HG02938 (cell line): ENCODE data around the gene ZSWIM5.
"Not testable (repeated sequence)": the region's sequence is repeated elsewhere in the genome, so short reads cannot be mapped to it uniquely, and the experiment has no call there.

ENCODE experiments used
- ATAC-seq: cut with Tn5 transposase; IDR thresholded peaks from one replicate; pipeline ENCODE4 v1.9.1; 2021; ENCODE audit warnings: mild to moderate bottlenecking, moderate library complexity; ENCODE audit not compliant: unreplicated experiment

The ZSWIM5 gene

GRCh38 chr1:45097944-45098343 lies 108.5 kb downstream of the ZSWIM5 start:
- ATAC-seq = no peak

- ATAC-seq = no peak
These were observed 109.3 kb downstream of the ZSWIM5 start for GRCh38 chr1:45097079-45097478.

GRCh38 chr1:45095450-45095849 lies 111.0 kb downstream of the ZSWIM5 start:
- no peak for ATAC-seq

- ATAC-seq = not testable (repeated sequence)
These were observed 112.0 kb downstream of the ZSWIM5 start for GRCh38 chr1:45094371-45094770.

- no peak for ATAC-seq
These were observed 113.1 kb downstream of the ZSWIM5 start for GRCh38 chr1:45093334-45093733.

GRCh38 chr1:45089711-45090110 lies 116.7 kb downstream of the ZSWIM5 start:
- no peak for ATAC-seq

GRCh38 chr1:45084562-45084961 lies 121.8 kb downstream of the ZSWIM5 start:
- no peak for ATAC-seq

- no peak for ATAC-seq
These were observed 126.9 kb downstream of the ZSWIM5 start for GRCh38 chr1:45079533-45079932.

GRCh38 chr1:45076959-45077358 lies 129.4 kb downstream of the ZSWIM5 start:
- not testable (repeated sequence) for ATAC-seq

- ATAC-seq = no peak
These were observed 134.8 kb downstream of the ZSWIM5 start for GRCh38 chr1:45071567-45071966.

GRCh38 chr1:45067806-45068205 lies 138.6 kb downstream of the ZSWIM5 start:
- ATAC-seq = no peak

- no peak for ATAC-seq
These were observed 141.3 kb downstream of the ZSWIM5 start for GRCh38 chr1:45065083-45065482.

- ATAC-seq = not testable (repeated sequence)
These were observed 143.9 kb downstream of the ZSWIM5 start for GRCh38 chr1:45062463-45062862.

- ATAC-seq = no peak
These were observed 146.6 kb downstream of the ZSWIM5 start for GRCh38 chr1:45059829-45060228.

GRCh38 chr1:45057542-45057941 lies 148.9 kb downstream of the ZSWIM5 start:
- no peak for ATAC-seq

GRCh38 chr1:45051005-45051772 lies 155.2 kb downstream of the ZSWIM5 start:
- no peak for ATAC-seq

- no peak for ATAC-seq
These were observed 159.4 kb downstream of the ZSWIM5 start for GRCh38 chr1:45047032-45047431.

GRCh38 chr1:45044916-45045315 lies 161.5 kb downstream of the ZSWIM5 start:
- no peak for ATAC-seq

GRCh38 chr1:45043094-45043493 lies 163.3 kb downstream of the ZSWIM5 start:
- no peak for ATAC-seq

- no peak for ATAC-seq
These were observed 166.1 kb downstream of the ZSWIM5 start for GRCh38 chr1:45040297-45040696.

- ATAC-seq = no peak
These were observed 167.6 kb downstream of the ZSWIM5 start for GRCh38 chr1:45038661-45039364.

GRCh38 chr1:45038240-45038639 lies 168.2 kb downstream of the ZSWIM5 start:
- no peak for ATAC-seq
